Stimulated activated naive CD8-positive, alpha-beta T cell treated with anti-CD3 and anti-CD28 coated beads, Interleukin-15, amount 100 ng/mL, for 72 hours (primary cell): ENCODE data around the gene ACACA.

ENCODE experiments used
- ATAC-seq: fragments of 150-1000 bp; cut with Tn5 transposase; 2 replicates; pipeline ENCODE4 v1.10.0; 2021; ENCODE audit warnings: mild to moderate bottlenecking, moderate library complexity
- DNase-seq, 2 donors: peaks; one replicate each; pipeline ENCODE4 v3.0.0; 2021 to 2022
- H3K27ac Mint-ChIP-seq, 2 donors: one replicate each; pipeline ENCODE4 v1.8.0; 2022; ENCODE audit warnings: mild to moderate bottlenecking in 2 of 2, mixed read lengths in 2 of 2, moderate library complexity in 2 of 2
- H3K27me3 Mint-ChIP-seq: one replicate; pipeline ENCODE4 v1.8.0; 2022; ENCODE audit warnings: mixed read lengths
- H3K4me1 Mint-ChIP-seq: one replicate; pipeline ENCODE4 v1.8.0; 2022; ENCODE audit warnings: mild to moderate bottlenecking, mixed read lengths
- H3K4me3 Mint-ChIP-seq, 2 donors: one replicate each; pipeline ENCODE4 v1.8.0; 2022; ENCODE audit warnings: mild to moderate bottlenecking in 2 of 2, mixed read lengths in 2 of 2, moderate library complexity in 1 of 2
- H3K9me3 Mint-ChIP-seq, 2 donors: one replicate each; pipeline ENCODE4 v1.8.0; 2022; ENCODE audit warnings: mixed read lengths in 2 of 2

ACACA gene

GRCh38 chr17:37327341-37328090 is 79.1 kb downstream of the ACACA start:
- Mint-ChIP-seq H3K9me3 (no peaks in the 10 kb centered on the region), H3K4me3 (no peak overlapping the region), H3K4me1 (no peaks in the 10 kb centered on the region), H3K27me3 (no peaks in the 10 kb centered on the region), H3K27ac (no peak overlapping the region)
- no peak for ATAC-seq
- DNase-seq = no peak

GRCh38 chr17:37322826-37323561 is 83.6 kb downstream of the ACACA start:
- Mint-ChIP-seq H3K27ac (no peak overlapping the region), H3K9me3 (no peaks in the 10 kb centered on the region), H3K27me3 (no peaks in the 10 kb centered on the region), H3K4me3 (no peak overlapping the region), H3K4me1 (no peaks in the 10 kb centered on the region)
- no peak for DNase-seq
- ATAC-seq = no peak

GRCh38 chr17:37322106-37322505 is 84.5 kb downstream of the ACACA start:
- H3K27ac Mint-ChIP-seq = no peak overlapping the region
- ATAC-seq = no peak
- no peak overlapping the region for H3K4me3 Mint-ChIP-seq
- no peaks in the 10 kb centered on the region for H3K4me1 Mint-ChIP-seq
- no peak for DNase-seq
- no peaks in the 10 kb centered on the region for H3K27me3 Mint-ChIP-seq
- H3K9me3 Mint-ChIP-seq = no peaks in the 10 kb centered on the region

GRCh38 chr17:37318931-37319594 is 87.6 kb downstream of the ACACA start:
- no peaks in the 10 kb centered on the region for H3K9me3 Mint-ChIP-seq
- H3K4me3 Mint-ChIP-seq = no peak overlapping the region
- ATAC-seq (no peak), DNase-seq (no peak)
- H3K4me1 Mint-ChIP-seq = no peaks in the 10 kb centered on the region
- H3K27ac Mint-ChIP-seq = no peak overlapping the region
- H3K27me3 Mint-ChIP-seq = no peaks in the 10 kb centered on the region

- no peak for ATAC-seq
- peak overlapping the region in 1 of 2 donors; percentile 36 for H3K27ac Mint-ChIP-seq
- H3K4me1 Mint-ChIP-seq = no peaks in the 10 kb centered on the region
- no peaks in the 10 kb centered on the region for H3K9me3 Mint-ChIP-seq
- no peak for DNase-seq
- no peak overlapping the region for H3K4me3 Mint-ChIP-seq
- no peaks in the 10 kb centered on the region for H3K27me3 Mint-ChIP-seq
These were observed 88.8 kb downstream of the ACACA start for GRCh38 chr17:37317867-37318266.

GRCh38 chr17:37315601-37316000 is 91.0 kb downstream of the ACACA start:
- Mint-ChIP-seq H3K27ac (no peak overlapping the region), H3K9me3 (no peaks in the 10 kb centered on the region), H3K27me3 (no peaks in the 10 kb centered on the region), H3K4me1 (no peaks in the 10 kb centered on the region), H3K4me3 (no peak overlapping the region)
- no peak for ATAC-seq
- DNase-seq = no peak

- Mint-ChIP-seq H3K4me3 (no peak overlapping the region), H3K9me3 (no peaks in the 10 kb centered on the region), H3K27me3 (no peaks in the 10 kb centered on the region), H3K4me1 (no peaks in the 10 kb centered on the region), H3K27ac (no peak overlapping the region)
- DNase-seq (no peak), ATAC-seq (no peak)
These were observed 94.3 kb downstream of the ACACA start for GRCh38 chr17:37312137-37312923.

- Mint-ChIP-seq H3K27ac (no peak overlapping the region), H3K4me1 (no peaks in the 10 kb centered on the region), H3K9me3 (no peaks in the 10 kb centered on the region), H3K4me3 (no peak overlapping the region), H3K27me3 (no peaks in the 10 kb centered on the region)
- no peak for ATAC-seq
- no peak for DNase-seq
These were observed 95.7 kb downstream of the ACACA start for GRCh38 chr17:37310940-37311339.

- Mint-ChIP-seq H3K4me3 (no peak overlapping the region), H3K27ac (no peak overlapping the region), H3K9me3 (no peaks in the 10 kb centered on the region), H3K27me3 (no peaks in the 10 kb centered on the region), H3K4me1 (no peaks in the 10 kb centered on the region)
- DNase-seq (no peak), ATAC-seq (no peak)
These were observed 97.6 kb downstream of the ACACA start for GRCh38 chr17:37309051-37309450.

- no peak for ATAC-seq
- H3K27me3 Mint-ChIP-seq = no peaks in the 10 kb centered on the region
- no peak overlapping the region for H3K4me3 Mint-ChIP-seq
- no peaks in the 10 kb centered on the region for H3K9me3 Mint-ChIP-seq
- DNase-seq = no peak
- no peaks in the 10 kb centered on the region for H3K4me1 Mint-ChIP-seq
- H3K27ac Mint-ChIP-seq = no peak overlapping the region
These were observed 101.2 kb downstream of the ACACA start for GRCh38 chr17:37305406-37305905.

- DNase-seq (no peak), ATAC-seq (no peak)
- no peak overlapping the region for H3K27ac Mint-ChIP-seq
These were observed 105.3 kb downstream of the ACACA start for GRCh38 chr17:37301288-37301687.

GRCh38 chr17:37300683-37301082 is 106.0 kb downstream of the ACACA start:
- DNase-seq = no peak
- Mint-ChIP-seq H3K4me3 (no peak overlapping the region), H3K9me3 (no peaks in the 10 kb centered on the region), H3K27me3 (no peaks in the 10 kb centered on the region), H3K4me1 (no peaks in the 10 kb centered on the region), H3K27ac (no peak overlapping the region)
- no peak for ATAC-seq

More at GRCh38 chr17:37301288-37301687, 105.3 kb downstream of the ACACA start:
- Mint-ChIP-seq H3K27me3 (no peaks in the 10 kb centered on the region), H3K4me1 (no peaks in the 10 kb centered on the region), H3K4me3 (no peak overlapping the region), H3K9me3 (no peaks in the 10 kb centered on the region)

- H3K4me1 Mint-ChIP-seq = peaks cover 7% of the 10 kb centered on the region
- H3K27me3 Mint-ChIP-seq = no peaks in the 10 kb centered on the region
- no peaks in the 10 kb centered on the region for H3K9me3 Mint-ChIP-seq
- DNase-seq = no peak
- no peak for ATAC-seq
- no peak overlapping the region for H3K4me3 Mint-ChIP-seq
- H3K27ac Mint-ChIP-seq = no peak overlapping the region
These were observed 107.2 kb downstream of the ACACA start for GRCh38 chr17:37299257-37299980.

GRCh38 chr17:37295888-37296287 is 110.7 kb downstream of the ACACA start:
- no peaks in the 10 kb centered on the region for H3K27me3 Mint-ChIP-seq
- no peak overlapping the region for H3K4me3 Mint-ChIP-seq
- peaks cover 7% of the 10 kb centered on the region for H3K4me1 Mint-ChIP-seq
- DNase-seq (no peak), ATAC-seq (no peak)
- H3K27ac Mint-ChIP-seq = no peak overlapping the region
- no peaks in the 10 kb centered on the region for H3K9me3 Mint-ChIP-seq

- Mint-ChIP-seq H3K27ac (peak overlapping the region in 1 of 2 donors; percentile 67), H3K4me3 (no peak overlapping the region)
- ATAC-seq = no peak
These were observed 111.7 kb downstream of the ACACA start for GRCh38 chr17:37294888-37295287.

More at GRCh38 chr17:37294888-37295287, 111.7 kb downstream of the ACACA start:
- Mint-ChIP-seq H3K4me1 (peaks cover 7% of the 10 kb centered on the region), H3K27me3 (no peaks in the 10 kb centered on the region), H3K9me3 (no peaks in the 10 kb centered on the region)
- DNase-seq = no peak
